Activated CD4-positive, alpha-beta T cell treated with anti-CD3 and anti-CD28 coated beads for 36 hours (primary cell): Measurements from ENCODE around the gene EMC9. TPM values are rescaled to one million over a fixed set of nuclear protein-coding genes. Genes with fewer than 3 reads are reported as not detected.
A peak's percentile ranks its signal among the peaks of the same experiment; 100 is the strongest.

Source experiments
- ATAC-seq: fragments of 200-7000 bp; cut with Tn5 transposase; one replicate; pipeline ENCODE4 v1.10.0; 2021; ENCODE audit warnings: mild to moderate bottlenecking, moderate library complexity
- CTCF ChIA-PET: fragments of 350-600 bp; sonication (Branson Sonifier 250); formaldehyde crosslinking; loops from one replicate; lab custom pipeline; 2021; ENCODE audit warnings: antibody characterized with exemption; lab: Charles Lee
- POLR2A ChIA-PET: fragments of 350-600 bp; sonication (Branson Sonifier 250); formaldehyde crosslinking; loops from one replicate; lab custom pipeline; 2021; ENCODE audit warnings: antibody characterized with exemption, inconsistent platforms; lab: Charles Lee
- DNase-seq: peaks from one replicate; pipeline ENCODE4 v3.0.0-alpha.2; 2020
- H3K27ac Mint-ChIP-seq: one replicate; pipeline ENCODE4 v1.8.0; 2021; ENCODE audit warnings: mixed read lengths
- H3K27me3 Mint-ChIP-seq: one replicate; pipeline ENCODE4 v1.8.0; 2021; ENCODE audit warnings: mixed read lengths
- H3K36me3 Mint-ChIP-seq: one replicate; pipeline ENCODE4 v1.8.0; 2021; ENCODE audit warnings: low read depth, mixed read lengths
- H3K4me1 Mint-ChIP-seq: one replicate; pipeline ENCODE4 v1.8.0; 2021; ENCODE audit warnings: mixed read lengths
- H3K4me3 Mint-ChIP-seq: one replicate; pipeline ENCODE4 v1.8.0; 2021; ENCODE audit warnings: mild to moderate bottlenecking, moderate library complexity, mixed read lengths
- H3K9me3 Mint-ChIP-seq: one replicate; pipeline ENCODE4 v1.8.0; 2021; ENCODE audit warnings: low read depth, mixed read lengths
- intact Hi-C, 2 experiments: fragments of 100-400 bp; cut with DNase I in 1 of 2; cut with micrococcal nuclease in 1 of 2; formaldehyde crosslinking; loops; one replicate each; pipeline versions ENCODE4 v1.14.2 to v1.15.1; 2022 to 2024; cut with DNase I, micrococcal nuclease
- total RNA-seq, 2 experiments: library from RNA; stranded (reverse); gene quantifications; one replicate each; pipeline ENCODE4 v1.2.3, GENCODE V29; 2021

EMC9 gene
- total RNA-seq, 2 experiments from 2014 or later: 36.9 to 46.7 TPM

GRCh38 chr14:24139272-24139934, 2.0 kb downstream of the EMC9 start:
- intact Hi-C loops: loop anchor here in 1 of 2 experiments (5.0 kb wide), 1 partner anchor 293 kb away; no protein-coding TSS in a partner anchor
- peak overlapping the region; percentile 78 for H3K27ac Mint-ChIP-seq
- ChIA-PET POLR2A (interaction anchor here (1.1 kb wide), 2 partner anchors 8 to 25 kb away, joined by 3 to 4 read pairs; partner anchors contain the start of genes DCAF11, NRL and RNF31), CTCF (interaction anchor here (0.7 to 2.5 kb wide), 3 partner anchors 31 to 36 kb away, joined by 3 to 9 read pairs (median 4); no protein-coding TSS in a partner anchor)
- no peaks in the 10 kb centered on the region for H3K27me3 Mint-ChIP-seq
- H3K36me3 Mint-ChIP-seq: peaks cover 67% of the 10 kb centered on the region
- H3K9me3 Mint-ChIP-seq: no peaks in the 10 kb centered on the region
- no peak for ATAC-seq
- H3K4me1 Mint-ChIP-seq: peaks cover 59% of the 10 kb centered on the region
- H3K4me3 Mint-ChIP-seq: peak overlapping the region; percentile 88
- peak; percentile 61 for DNase-seq

DNA sequence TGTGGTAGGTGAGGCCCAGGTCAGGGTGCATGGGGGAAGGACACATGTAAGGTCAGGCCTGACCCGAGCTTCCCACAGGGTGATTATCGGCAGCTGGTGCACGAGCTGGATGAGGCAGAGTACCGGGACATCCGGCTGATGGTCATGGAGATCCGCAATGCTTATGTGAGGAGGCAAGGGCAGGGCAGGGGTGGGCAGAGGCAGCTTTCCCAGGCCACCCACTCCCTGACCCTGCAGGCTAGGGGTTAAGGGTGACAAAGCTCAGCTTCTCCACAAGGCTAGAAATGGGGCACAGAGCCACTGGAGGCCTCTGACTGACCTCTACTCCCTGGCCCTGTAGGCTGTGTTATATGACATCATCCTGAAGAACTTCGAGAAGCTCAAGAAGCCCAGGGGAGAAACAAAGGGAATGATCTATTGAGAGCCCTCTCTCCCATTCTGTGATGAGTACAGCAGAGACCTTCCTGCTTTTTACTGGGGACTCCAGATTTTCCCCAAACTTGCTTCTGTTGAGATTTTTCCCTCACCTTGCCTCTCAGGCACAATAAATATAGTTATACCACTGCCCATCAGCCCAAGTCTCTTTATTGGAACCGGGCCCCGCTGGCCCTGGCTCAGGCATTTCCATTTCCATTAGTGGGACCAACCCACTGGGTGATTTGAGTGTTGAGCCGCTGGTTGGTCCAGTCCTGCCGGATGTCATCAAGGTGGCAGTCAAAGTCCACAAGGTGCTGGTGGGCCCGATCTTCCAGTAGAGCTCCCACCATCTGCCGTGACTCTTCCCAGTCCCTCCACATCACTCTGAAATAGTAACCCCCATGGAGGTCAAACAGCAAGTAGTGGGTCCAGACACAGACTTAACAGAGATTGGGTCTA, 2.8 kb downstream of the EMC9 start:
- Mint-ChIP-seq H3K27ac (peak overlapping the region; percentile 78), H3K4me1 (peaks cover 52% of the 10 kb centered on the region), H3K4me3 (peak overlapping the region; percentile 88), H3K36me3 (peaks cover 62% of the 10 kb centered on the region), H3K27me3 (no peaks in the 10 kb centered on the region), H3K9me3 (no peaks in the 10 kb centered on the region)
- intact Hi-C loops: loop anchor here in 1 of 2 experiments (5.0 kb wide), 1 partner anchor 294 kb away; no protein-coding TSS in a partner anchor
- no peak for ATAC-seq
- POLR2A ChIA-PET: interaction anchor here (0.7 to 1.1 kb wide), 2 partner anchors 8 to 46 kb away, joined by 3 read pairs; partner anchors contain the start of gene RNF31
- no peak for DNase-seq
- CTCF ChIA-PET: interaction anchor here (0.7 to 2.5 kb wide), 5 partner anchors 8 to 36 kb away, joined by 3 to 14 read pairs (median 5); partner anchors contain the start of genes IRF9, PSME2 and RNF31

GRCh38 chr14:24137529-24138395, 3.6 kb downstream of the EMC9 start:
- Mint-ChIP-seq H3K27me3 (no peaks in the 10 kb centered on the region), H3K27ac (peak overlapping the region; percentile 91), H3K4me1 (peaks cover 48% of the 10 kb centered on the region), H3K36me3 (peaks cover 53% of the 10 kb centered on the region), H3K9me3 (no peaks in the 10 kb centered on the region), H3K4me3 (peak overlapping the region; percentile 92)
- DNase-seq (no peak), ATAC-seq (no peak)
- intact Hi-C loops: loop anchor here in 1 of 2 experiments (5.0 kb wide), 1 partner anchor 295 kb away; no protein-coding TSS in a partner anchor
- ChIA-PET CTCF (interaction anchor here (0.7 to 2.5 kb wide), 7 partner anchors 9 to 299 kb away, joined by 3 to 14 read pairs (median 5); partner anchors contain the start of genes DCAF11, IRF9, MDP1 and NRL), POLR2A (interaction anchor here (0.6 to 3.1 kb wide), 6 partner anchors 9 to 47 kb away, joined by 3 to 35 read pairs (median 6); partner anchors contain the start of genes DCAF11, NRL, PSME2 and RNF31)

GRCh38 chr14:24136684-24137528, 4.5 kb downstream of the EMC9 start:
- intact Hi-C loops: loop anchor here (1.0 to 5.0 kb wide), 9 partner anchors 9 to 295 kb away; partner anchors contain the start of genes DCAF11 (in 2 of the 2), IPO4 (in 2 of the 2), NRL (in 2 of the 2) and CHMP4A (in 1 of the 2)
- no peaks in the 10 kb centered on the region for H3K27me3 Mint-ChIP-seq
- no peaks in the 10 kb centered on the region for H3K9me3 Mint-ChIP-seq
- peaks cover 50% of the 10 kb centered on the region for H3K4me1 Mint-ChIP-seq
- DNase-seq (peak; percentile 44), ATAC-seq (no peak)
- peaks cover 47% of the 10 kb centered on the region for H3K36me3 Mint-ChIP-seq
- ChIA-PET CTCF (interaction anchor here (0.7 to 2.5 kb wide), 9 partner anchors 10 to 299 kb away, joined by 3 to 14 read pairs (median 5); partner anchors contain the start of genes CIDEB, DCAF11, IRF9 and MDP1), POLR2A (interaction anchor here (0.6 to 3.1 kb wide), 7 partner anchors 9 to 1374 kb away, joined by 3 to 35 read pairs (median 4); partner anchors contain the start of genes DCAF11, IRF9, NRL and PSME2)
- H3K4me3 Mint-ChIP-seq: peak overlapping the region; percentile 92
- H3K27ac Mint-ChIP-seq: peak overlapping the region; percentile 91

DNA sequence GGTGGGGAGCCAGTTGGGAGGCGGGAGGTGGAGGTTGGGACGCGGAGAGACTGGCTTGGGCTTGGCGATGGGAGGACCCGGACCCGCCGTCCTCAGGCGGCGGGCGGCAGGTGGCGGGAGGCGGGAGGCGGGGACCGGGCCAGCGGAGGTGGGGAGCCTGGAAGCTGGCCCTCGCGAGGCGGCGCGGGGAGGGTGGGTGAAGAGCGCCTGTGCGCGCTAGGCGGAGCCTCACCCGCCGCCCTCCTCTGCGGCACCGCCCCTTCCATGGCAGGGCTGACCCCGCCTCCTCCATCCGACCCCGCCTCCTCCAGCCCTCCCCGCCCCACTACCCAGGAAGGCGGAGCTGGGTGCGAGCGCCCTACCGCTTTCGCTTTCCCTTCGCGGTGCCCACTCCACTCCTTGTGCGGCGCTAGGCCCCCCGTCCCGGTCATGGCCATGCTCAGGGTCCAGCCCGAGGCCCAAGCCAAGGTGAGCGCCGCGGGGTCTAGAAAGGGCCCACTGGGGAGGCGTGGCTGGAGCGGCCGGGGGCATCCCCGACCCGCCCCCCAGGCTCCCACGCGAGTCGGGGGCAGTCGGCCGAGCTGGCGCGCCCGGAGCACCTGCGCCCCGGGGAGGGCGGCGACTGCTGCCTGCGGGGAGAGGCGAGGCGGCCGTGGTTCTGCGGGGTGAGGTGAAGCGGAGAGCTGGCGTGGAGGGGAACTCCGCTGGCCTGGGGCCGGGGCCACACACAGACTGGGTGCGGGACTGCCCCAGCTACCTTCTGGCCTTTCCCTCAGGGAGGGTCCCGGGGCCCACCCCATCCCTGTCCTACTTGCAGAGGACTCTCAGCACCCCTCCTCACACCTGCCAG, 5.3 kb downstream of the EMC9 start, which contains the start of gene PSME1:
PSME1 (plus strand) TSS at position 361 of the 850 bp plus-strand sequence; CDS start at position 430, 69 bp downstream.
- Mint-ChIP-seq H3K27me3 (no peaks in the 10 kb centered on the region), H3K4me1 (peaks cover 50% of the 10 kb centered on the region), H3K4me3 (peak within 1 kb of the TSS; percentile 92), H3K27ac (peak within 1 kb of the TSS; percentile 92), H3K36me3 (peaks cover 45% of the 10 kb centered on the region), H3K9me3 (no peaks in the 10 kb centered on the region)
- peak; percentile 98 for DNase-seq
- intact Hi-C loops: loop anchor here (1.0 to 5.0 kb wide), 9 partner anchors 10 to 296 kb away; partner anchors contain the start of genes DCAF11 (in 2 of the 2), IPO4 (in 2 of the 2), NRL (in 2 of the 2) and CHMP4A (in 1 of the 2)
- ATAC-seq: peak; percentile 95
- ChIA-PET CTCF (interaction anchor here (0.8 to 2.3 kb wide), 9 partner anchors 10 to 300 kb away, joined by 3 to 12 read pairs (median 4); partner anchors contain the start of genes CARMIL3, CIDEB, DCAF11 and NRL), POLR2A (interaction anchor here (0.6 to 3.1 kb wide), 11 partner anchors 10 to 1373 kb away, joined by 3 to 35 read pairs (median 4); partner anchors contain the start of genes DCAF11, IPO4, IRF9 and NRL)

GRCh38 chr14:24135584-24135833, 5.9 kb downstream of the EMC9 start:
- intact Hi-C loops: loop anchor here in 1 of 2 experiments (5.0 kb wide), 1 partner anchor 297 kb away; no protein-coding TSS in a partner anchor
- H3K4me1 Mint-ChIP-seq: peaks cover 50% of the 10 kb centered on the region

DNA sequence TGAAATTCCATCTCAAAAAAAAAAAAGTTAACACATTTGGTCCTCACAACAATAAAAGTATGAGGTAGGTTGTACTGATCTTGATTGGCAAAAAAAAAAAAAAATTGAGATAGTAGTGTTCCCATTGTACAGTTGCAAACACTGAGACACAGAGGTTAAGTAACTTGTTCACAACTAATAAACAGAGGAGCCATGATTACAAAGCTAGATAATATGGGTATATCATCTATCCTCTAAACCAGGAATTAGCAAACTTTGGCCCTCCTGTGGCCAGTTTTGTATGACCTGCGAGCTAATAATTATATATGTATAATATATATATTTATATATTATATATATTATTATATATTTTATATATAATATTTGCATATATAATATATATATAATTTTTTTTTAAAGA, 7.7 kb downstream of the EMC9 start:
- Mint-ChIP-seq H3K4me1 (peaks cover 38% of the 10 kb centered on the region), H3K27ac (no peak overlapping the region), H3K36me3 (peaks cover 22% of the 10 kb centered on the region), H3K4me3 (no peak overlapping the region), H3K9me3 (no peaks in the 10 kb centered on the region), H3K27me3 (no peaks in the 10 kb centered on the region)
- no peak for ATAC-seq
- intact Hi-C loops: no loop called here
- no peak for DNase-seq
- ChIA-PET POLR2A (interaction anchor here (0.6 to 2.1 kb wide), 4 partner anchors 19 to 65 kb away, joined by 3 to 8 read pairs (median 6); partner anchors contain the start of genes DCAF11 and NRL), CTCF (interaction anchor here (0.6 to 3.4 kb wide), 3 partner anchors 27 to 302 kb away, joined by 3 to 15 read pairs (median 3); partner anchors contain the start of gene IRF9)

More at GRCh38 chr14:24135584-24135833, 5.9 kb downstream of the EMC9 start:
- ATAC-seq: peak; percentile 1
- Mint-ChIP-seq H3K4me3 (peak overlapping the region; percentile 92), H3K27me3 (no peaks in the 10 kb centered on the region), H3K9me3 (no peaks in the 10 kb centered on the region), H3K27ac (peak overlapping the region; percentile 92), H3K36me3 (peaks cover 39% of the 10 kb centered on the region)
- POLR2A ChIA-PET: interaction anchor here (0.6 to 3.1 kb wide), 8 partner anchors 11 to 470 kb away, joined by 3 to 35 read pairs (median 6); partner anchors contain the start of genes DCAF11, IPO4, IRF9 and NRL
- CTCF ChIA-PET: interaction anchor here (0.6 to 2.3 kb wide), 8 partner anchors 11 to 839 kb away, joined by 3 to 12 read pairs (median 5); partner anchors contain the start of genes CARMIL3, DCAF11, NRL and PSME2
- DNase-seq: peak; percentile 38

GRCh38 chr14:24132976-24133375, 8.4 kb downstream of the EMC9 start:
- H3K36me3 Mint-ChIP-seq: peaks cover 15% of the 10 kb centered on the region
- ChIA-PET POLR2A (interaction anchor here (2.1 kb wide), 1 partner anchor 18 kb away, joined by 5 read pairs; the partner anchor contains the start of genes DCAF11 and NRL), CTCF (interaction anchor here (0.6 to 3.4 kb wide), 7 partner anchors 14 to 81 kb away, joined by 3 to 15 read pairs (median 4); partner anchors contain the start of genes DCAF11, IRF9, NRL and RNF31)
- no peak overlapping the region for H3K4me3 Mint-ChIP-seq
- ATAC-seq (no peak), DNase-seq (no peak)
- intact Hi-C loops: no loop called here
- H3K9me3 Mint-ChIP-seq: no peaks in the 10 kb centered on the region
- H3K27ac Mint-ChIP-seq: peak overlapping the region; percentile 80
- no peaks in the 10 kb centered on the region for H3K27me3 Mint-ChIP-seq
- peaks cover 31% of the 10 kb centered on the region for H3K4me1 Mint-ChIP-seq
